ENCODE measurements around the gene PADI4. TPM values are rescaled to one million over a fixed set of nuclear protein-coding genes. Genes with fewer than 3 reads are reported as not detected.

PADI4 gene
- not detected for total RNA-seq (ENCODE audit: unreplicated experiment)
- long read RNA-seq = 0 reads

- no peak for DNase-seq
- peaks cover 4% of the 10 kb centered on the region for H3K4me1 Mint-ChIP-seq (ENCODE audit: low read depth, unreplicated experiment)
- peaks cover 4% of the 10 kb centered on the region for H3K27me3 Mint-ChIP-seq (ENCODE audit: unreplicated experiment)
- peaks cover 7% of the 10 kb centered on the region for H3K9me3 Mint-ChIP-seq (ENCODE audit: unreplicated experiment)
- TF ChIP-seq CTCF (IDR thresholded peaks at IDR 0.05; ENCODE audit: partially characterized antibody, unreplicated experiment) = no peak
- no peak within 1 kb of the TSS for H3K27ac Mint-ChIP-seq (ENCODE audit: unreplicated experiment)
- no peak within 1 kb of the TSS for H3K4me3 Mint-ChIP-seq (ENCODE audit: unreplicated experiment)
- H3K36me3 Mint-ChIP-seq (ENCODE audit: unreplicated experiment) = peaks cover 2% of the 10 kb centered on the region
Observed at GRCh38 chr1:17307946-17308345, at the start of gene PADI4. Gene PADI4, plus strand, starts transcription at chr1:17308197. Its CDS starts 26 bp downstream, at chr1:17308223.

GRCh38 chr1:17258758-17259130 lies 49.3 kb upstream of the PADI4 start:
- Mint-ChIP-seq H3K27me3 (ENCODE audit: unreplicated experiment) (peaks cover 2% of the 10 kb centered on the region), H3K4me1 (ENCODE audit: low read depth, unreplicated experiment) (no peaks in the 10 kb centered on the region), H3K36me3 (ENCODE audit: unreplicated experiment) (peaks cover 6% of the 10 kb centered on the region), H3K9me3 (ENCODE audit: unreplicated experiment) (peaks cover 1% of the 10 kb centered on the region), H3K27ac (ENCODE audit: unreplicated experiment) (no peak overlapping the region), H3K4me3 (ENCODE audit: unreplicated experiment) (no peak overlapping the region)
- no peak for TF ChIP-seq CTCF (IDR thresholded peaks at IDR 0.05; ENCODE audit: partially characterized antibody, unreplicated experiment)
- no peak for DNase-seq

GRCh38 chr1:17259233-17259873 lies 48.6 kb upstream of the PADI4 start:
- H3K36me3 Mint-ChIP-seq (ENCODE audit: unreplicated experiment) = peaks cover 6% of the 10 kb centered on the region
- H3K27me3 Mint-ChIP-seq (ENCODE audit: unreplicated experiment) = peaks cover 4% of the 10 kb centered on the region
- H3K4me1 Mint-ChIP-seq (ENCODE audit: low read depth, unreplicated experiment) = no peaks in the 10 kb centered on the region
- peaks cover 1% of the 10 kb centered on the region for H3K9me3 Mint-ChIP-seq (ENCODE audit: unreplicated experiment)
- no peak for DNase-seq
- no peak overlapping the region for H3K4me3 Mint-ChIP-seq (ENCODE audit: unreplicated experiment)
- H3K27ac Mint-ChIP-seq (ENCODE audit: unreplicated experiment) = no peak overlapping the region
- no peak for TF ChIP-seq CTCF (IDR thresholded peaks at IDR 0.05; ENCODE audit: partially characterized antibody, unreplicated experiment)

- Mint-ChIP-seq H3K27me3 (ENCODE audit: unreplicated experiment) (peaks cover 4% of the 10 kb centered on the region), H3K9me3 (ENCODE audit: unreplicated experiment) (peaks cover 1% of the 10 kb centered on the region), H3K27ac (ENCODE audit: unreplicated experiment) (no peak overlapping the region), H3K4me1 (ENCODE audit: low read depth, unreplicated experiment) (no peaks in the 10 kb centered on the region), H3K36me3 (ENCODE audit: unreplicated experiment) (peaks cover 6% of the 10 kb centered on the region), H3K4me3 (ENCODE audit: unreplicated experiment) (no peak overlapping the region)
- TF ChIP-seq CTCF (IDR thresholded peaks at IDR 0.05; ENCODE audit: partially characterized antibody, unreplicated experiment) = no peak
- no peak for DNase-seq
Observed at GRCh38 chr1:17260264-17260663, 47.7 kb upstream of the PADI4 start.

- Mint-ChIP-seq H3K4me1 (ENCODE audit: low read depth, unreplicated experiment) (no peaks in the 10 kb centered on the region), H3K9me3 (ENCODE audit: unreplicated experiment) (peaks cover 1% of the 10 kb centered on the region), H3K27me3 (ENCODE audit: unreplicated experiment) (peaks cover 4% of the 10 kb centered on the region), H3K27ac (ENCODE audit: unreplicated experiment) (no peak overlapping the region), H3K36me3 (ENCODE audit: unreplicated experiment) (peaks cover 6% of the 10 kb centered on the region), H3K4me3 (ENCODE audit: unreplicated experiment) (no peak overlapping the region)
- TF ChIP-seq CTCF (IDR thresholded peaks at IDR 0.05; ENCODE audit: partially characterized antibody, unreplicated experiment) = no peak
- DNase-seq = no peak
Observed at GRCh38 chr1:17260738-17261137, 47.3 kb upstream of the PADI4 start.
